IMR-90 (cell line): ENCODE results near the gene ALDH18A1. TPM values are rescaled to one million over a fixed set of nuclear protein-coding genes. Genes with fewer than 3 reads are reported as not detected.

Experiments used
- ATAC-seq: fragments of 200-7000 bp; cut with Tn5 transposase; 2 replicates; pipeline ENCODE4 v1.9.1; 2020; ENCODE audit warnings: low read depth, mild to moderate bottlenecking, moderate library complexity
- BruUV-seq: library from RNA; stranded (reverse); fragments of 400-500 nt; replicated peaks from 2 replicates; lab custom pipeline; 2021; lab: Mats Ljungman, UMichigan
- CTCF ChIA-PET: fragments of 300-600 bp; formaldehyde crosslinking; extraction: SDS; loops from one replicate; lab custom pipeline; 2021; ENCODE audit warnings: antibody characterized with exemption; lab: Yijun Ruan, JAX
- POLR2A ChIA-PET: fragments of 300-600 bp; sonication (Branson Sonifier 250); formaldehyde crosslinking; loops from one replicate; lab custom pipeline; 2022; ENCODE audit warnings: antibody characterized with exemption; ENCODE audit not compliant: unreplicated experiment; lab: Charles Lee
- DNase-seq: peaks from one replicate; pipeline ENCODE4 v3.0.0; 2013
- H2AFZ ChIP-seq: replicated peaks from 2 replicates; pipeline ENCODE3; 2013; ENCODE audit warnings: low read length, mild to moderate bottlenecking; ENCODE audit not compliant: poor library complexity
- H2AK5ac ChIP-seq: 2 replicates; pipeline ENCODE4 v1.6.1; 2013; ENCODE audit warnings: low read depth, low read length, inconsistent platforms
- H2AK9ac ChIP-seq: replicated peaks from 2 replicates; pipeline ENCODE3; 2013; ENCODE audit warnings: mild to moderate bottlenecking, low read depth, low read length, moderate library complexity; ENCODE audit not compliant: poor library complexity
- H2BK120ac ChIP-seq: 2 replicates; pipeline ENCODE4 v1.6.1; 2013; ENCODE audit warnings: low read depth, low read length, inconsistent platforms
- H2BK15ac ChIP-seq: 3 replicates; pipeline ENCODE4 v1.6.1; 2013; ENCODE audit warnings: low read depth, low read length, inconsistent platforms
- H2BK20ac ChIP-seq: 2 replicates; pipeline ENCODE4 v1.6.1; 2013; ENCODE audit warnings: low read depth, mild to moderate bottlenecking, inconsistent platforms, low read length, moderate library complexity
- H2BK5ac ChIP-seq: 2 replicates; pipeline ENCODE4 v1.6.1; 2013; ENCODE audit warnings: mild to moderate bottlenecking, low read depth, low read length, inconsistent platforms; ENCODE audit not compliant: poor library complexity, severe bottlenecking
- H3K14ac ChIP-seq: replicated peaks from 2 replicates; pipeline ENCODE4 v1.6.1; 2013; ENCODE audit warnings: low read depth, low read length, inconsistent platforms
- H3K18ac ChIP-seq: 2 replicates; pipeline ENCODE4 v1.6.1; 2013; ENCODE audit warnings: low read depth, low read length, control low read depth
- H3K23ac ChIP-seq: 2 replicates; pipeline ENCODE4 v1.6.1; 2013; ENCODE audit warnings: low read depth, low read length, inconsistent platforms
- H3K27ac ChIP-seq: 2 replicates; pipeline ENCODE4 v1.5.1; 2013; ENCODE audit warnings: mild to moderate bottlenecking, control low read depth, low read length; ENCODE audit not compliant: insufficient read depth
- H3K27me3 ChIP-seq: 2 replicates; pipeline ENCODE4 v1.6.1; 2013; ENCODE audit warnings: low read length; ENCODE audit not compliant: control insufficient read depth, insufficient read depth
- H3K36me3 ChIP-seq: 2 replicates; pipeline ENCODE4 v1.6.1; 2013; ENCODE audit warnings: low read length, mixed read lengths; ENCODE audit not compliant: control insufficient read depth, insufficient read depth
- H3K4ac ChIP-seq: 2 replicates; pipeline ENCODE4 v1.6.1; 2013; ENCODE audit warnings: low read depth, low read length, inconsistent platforms
- H3K4me1 ChIP-seq: 2 replicates; pipeline ENCODE4 v1.6.1; 2013; ENCODE audit warnings: low read length, mixed read lengths; ENCODE audit not compliant: control insufficient read depth, insufficient read depth
- H3K4me2 ChIP-seq: 2 replicates; pipeline ENCODE4 v1.6.1; 2013; ENCODE audit warnings: low read depth, mild to moderate bottlenecking, control low read depth, low read length, moderate library complexity
- H3K4me3 ChIP-seq: 2 replicates; pipeline ENCODE4 v1.5.1; 2013; ENCODE audit warnings: low read depth, mild to moderate bottlenecking, control low read depth, low read length, moderate library complexity; ENCODE audit not compliant: insufficient read depth
- H3K56ac ChIP-seq: 2 replicates; pipeline ENCODE4 v1.6.1; 2013; ENCODE audit warnings: low read length, inconsistent platforms; ENCODE audit not compliant: insufficient read depth; ENCODE audit errors: extremely low read depth
- H3K79me1 ChIP-seq, 2 experiments: 2 replicates each; pipeline ENCODE4 v1.6.1; 2013; ENCODE audit warnings: low read length in 2 of 2, inconsistent platforms in 1 of 2, low read depth in 1 of 2
- H3K9ac ChIP-seq: 2 replicates; pipeline ENCODE4 v1.6.1; 2013; ENCODE audit warnings: low read depth, low read length, control low read depth
- H3K9me1 ChIP-seq: 2 replicates; pipeline ENCODE4 v1.6.1; 2013; ENCODE audit warnings: low read length, inconsistent platforms; ENCODE audit not compliant: insufficient read depth
- H3K9me3 ChIP-seq: 2 replicates; pipeline ENCODE4 v1.6.1; 2013; ENCODE audit warnings: low read length; ENCODE audit not compliant: control insufficient read depth, insufficient read depth
- H4K20me1 ChIP-seq: 2 replicates; pipeline ENCODE4 v1.6.1; 2013; ENCODE audit warnings: low read length, inconsistent platforms; ENCODE audit not compliant: insufficient read depth
- H4K5ac ChIP-seq: 2 replicates; pipeline ENCODE4 v1.6.1; 2013; ENCODE audit warnings: mild to moderate bottlenecking, low read depth, low read length, control low read depth
- H4K8ac ChIP-seq, 2 experiments: 2 replicates each; pipeline ENCODE4 v1.6.1; 2013; ENCODE audit warnings: low read depth in 2 of 2, low read length in 2 of 2, control low read depth in 1 of 2, inconsistent platforms in 1 of 2
- H4K91ac ChIP-seq: 2 replicates; pipeline ENCODE4 v1.6.1; 2013; ENCODE audit warnings: low read depth, low read length, inconsistent platforms; ENCODE audit not compliant: insufficient read depth
- CHD1 ChIP-seq: IDR thresholded peaks from 2 replicates; pipeline ENCODE4 v1.6.1; 2012; ENCODE audit warnings: low read depth, low read length, improper control_type of control experiment
- FOS ChIP-seq: fragments of 150-350 bp; IDR thresholded peaks from 2 replicates; pipeline ENCODE4 v1.6.1; 2016; ENCODE audit warnings: low read depth, low read length
- MAZ ChIP-seq: IDR thresholded peaks from 2 replicates; pipeline ENCODE4 v1.6.1; 2012; ENCODE audit warnings: low read depth, mild to moderate bottlenecking, low read length, improper control_type of control experiment, moderate library complexity, borderline replicate concordance
- MXI1 ChIP-seq: IDR thresholded peaks from 2 replicates; pipeline ENCODE4 v1.6.1; 2012; ENCODE audit warnings: low read depth, mild to moderate bottlenecking, low read length, moderate library complexity, borderline replicate concordance
- NFE2L2 ChIP-seq: fragments of 150-350 bp; IDR thresholded peaks from 2 replicates; pipeline ENCODE4 v1.6.1; 2016; ENCODE audit warnings: low read depth, mild to moderate bottlenecking, low read length
- RAD21 ChIP-seq: IDR thresholded peaks from 2 replicates; pipeline ENCODE4 v1.6.1; 2012; ENCODE audit warnings: low read length, improper control_type of control experiment
- RFX5 ChIP-seq: IDR thresholded peaks from 2 replicates; pipeline ENCODE4 v1.8.0; 2012; ENCODE audit warnings: low read depth, mild to moderate bottlenecking, low read length, moderate library complexity
- SMC3 ChIP-seq: fragments of 150-350 bp; IDR thresholded peaks from 2 replicates; pipeline ENCODE4 v1.6.1; 2016; ENCODE audit warnings: low read depth, mild to moderate bottlenecking, antibody characterized with exemption, low read length, moderate library complexity
- WGBS, 2 experiments: methylation state at CpG; one replicate each; pipeline versions ENCODE4 v1.1.5 to v1.1.7; 2013; ENCODE audit warnings: missing lambda C conversion rate in 2 of 2; ENCODE audit not compliant: insufficient read length in 1 of 2; ENCODE audit errors: extremely low coverage in 2 of 2; 5-methylcytosine and 5-hydroxymethylcytosine counted together
- dilution Hi-C: fragments of 300-500 bp; cut with HindIII; formaldehyde crosslinking; loops from one replicate; pipeline ENCODE4 v1.14.3; 2018; ENCODE audit warnings: low sequenced_read_pairs; ENCODE audit not compliant: unreplicated experiment
- in situ Hi-C: fragments of 300-500 bp; cut with MboI; formaldehyde crosslinking; loops from 3 replicates; pipeline ENCODE4 v1.14.3; 2019; ENCODE audit warnings: low sequenced_read_pairs, inconsistent platforms, mixed read lengths
- intact Hi-C: fragments of 100-400 bp; cut with micrococcal nuclease; formaldehyde crosslinking; loops from 2 replicates; pipeline ENCODE4 v1.10.0; 2022
- polyA plus RNA-seq, 3 experiments: library from polyadenylated mRNA; depleted of rRNA; stranded (reverse); fragments of >200 nt; gene quantifications; 2 replicates each; pipeline ENCODE4 v1.2.3, GENCODE V29; 2012; ENCODE audit warnings: low replicate concordance in 1 of 3
- total RNA-seq: library from RNA; depleted of rRNA; stranded (reverse); fragments of >200 nt; gene quantifications from 2 replicates; pipeline ENCODE4 v1.2.3, GENCODE V29; 2012
- TF ChIP-seq, protein P1 (sequence below): fragments of 150-350 bp; IDR thresholded peaks from 2 replicates; pipeline ENCODE4 v1.6.1; 2017; ENCODE audit warnings: mild to moderate bottlenecking, antibody characterized with exemption, low read length, low read depth
- TF ChIP-seq, protein P2 (sequence below): conservative IDR thresholded peaks from 2 replicates; pipeline ENCODE4 v1.5.1; 2012; ENCODE audit warnings: mild to moderate bottlenecking, low read depth, low read length, improper control_type of control experiment

ALDH18A1 gene
- total and polyA plus RNA-seq, 2 of the 4 experiments (the other 2 are of a cell fraction): 93.4 to 232 TPM

GRCh38 chr10:95565336-95565735 is 91.2 kb downstream of the ALDH18A1 start:
- no peak overlapping the region for H3K14ac ChIP-seq
- H4K20me1 ChIP-seq: no peaks in the 10 kb centered on the region
- ChIA-PET POLR2A (no interaction called here), CTCF (interaction anchor here (0.6 kb wide), 1 partner anchor 135 kb away, joined by 5 read pairs; no protein-coding TSS in a partner anchor)
- intact Hi-C loops: no loop called here
- BruUV-seq: no TSS peak
- H2BK120ac ChIP-seq: no peak overlapping the region
- dilution Hi-C loops: no loop called here
- no peak overlapping the region for H4K5ac ChIP-seq
- ATAC-seq (no peak), DNase-seq (no peak)
- no peak overlapping the region for H3K27ac ChIP-seq
- no peaks in the 10 kb centered on the region for H3K9me3 ChIP-seq
- no peak overlapping the region for H3K9ac ChIP-seq
- H3K4me2 ChIP-seq: no peak overlapping the region
- in situ Hi-C loops: no loop called here
- H4K8ac ChIP-seq: no peak overlapping the region
- H4K91ac ChIP-seq: no peak overlapping the region
- no peak overlapping the region for H2BK5ac ChIP-seq
- no peak overlapping the region for H3K23ac ChIP-seq
- no peak overlapping the region for H2AK9ac ChIP-seq
- H2AK5ac ChIP-seq: no peak overlapping the region
- no peak overlapping the region for H2BK20ac ChIP-seq
- no peaks in the 10 kb centered on the region for H3K36me3 ChIP-seq
- H3K79me1 ChIP-seq: no peaks in the 10 kb centered on the region
- no peak overlapping the region for H2AFZ ChIP-seq
- WGBS, 2 experiments: no CpG with 5 or more reads among the region's 7 CpGs
- no peaks in the 10 kb centered on the region for H3K4me1 ChIP-seq
- no peak overlapping the region for H3K4ac ChIP-seq
- no peak overlapping the region for H3K18ac ChIP-seq
- H3K9me1 ChIP-seq: no peaks in the 10 kb centered on the region
- peaks cover 7% of the 10 kb centered on the region for H3K27me3 ChIP-seq
- H2BK15ac ChIP-seq: no peak overlapping the region
- H3K56ac ChIP-seq: no peak overlapping the region
- TF ChIP-seq RFX5 (no peak), NFE2L2 (no peak), MAZ (no peak), RAD21 (no peak), MXI1 (no peak), CHD1 (no peak), SMC3 (no peak), FOS (no peak)
- TF ChIP-seq, protein P1, sequence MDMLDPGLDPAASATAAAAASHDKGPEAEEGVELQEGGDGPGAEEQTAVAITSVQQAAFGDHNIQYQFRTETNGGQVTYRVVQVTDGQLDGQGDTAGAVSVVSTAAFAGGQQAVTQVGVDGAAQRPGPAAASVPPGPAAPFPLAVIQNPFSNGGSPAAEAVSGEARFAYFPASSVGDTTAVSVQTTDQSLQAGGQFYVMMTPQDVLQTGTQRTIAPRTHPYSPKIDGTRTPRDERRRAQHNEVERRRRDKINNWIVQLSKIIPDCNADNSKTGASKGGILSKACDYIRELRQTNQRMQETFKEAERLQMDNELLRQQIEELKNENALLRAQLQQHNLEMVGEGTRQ: no peak
- TF ChIP-seq, protein P2, sequence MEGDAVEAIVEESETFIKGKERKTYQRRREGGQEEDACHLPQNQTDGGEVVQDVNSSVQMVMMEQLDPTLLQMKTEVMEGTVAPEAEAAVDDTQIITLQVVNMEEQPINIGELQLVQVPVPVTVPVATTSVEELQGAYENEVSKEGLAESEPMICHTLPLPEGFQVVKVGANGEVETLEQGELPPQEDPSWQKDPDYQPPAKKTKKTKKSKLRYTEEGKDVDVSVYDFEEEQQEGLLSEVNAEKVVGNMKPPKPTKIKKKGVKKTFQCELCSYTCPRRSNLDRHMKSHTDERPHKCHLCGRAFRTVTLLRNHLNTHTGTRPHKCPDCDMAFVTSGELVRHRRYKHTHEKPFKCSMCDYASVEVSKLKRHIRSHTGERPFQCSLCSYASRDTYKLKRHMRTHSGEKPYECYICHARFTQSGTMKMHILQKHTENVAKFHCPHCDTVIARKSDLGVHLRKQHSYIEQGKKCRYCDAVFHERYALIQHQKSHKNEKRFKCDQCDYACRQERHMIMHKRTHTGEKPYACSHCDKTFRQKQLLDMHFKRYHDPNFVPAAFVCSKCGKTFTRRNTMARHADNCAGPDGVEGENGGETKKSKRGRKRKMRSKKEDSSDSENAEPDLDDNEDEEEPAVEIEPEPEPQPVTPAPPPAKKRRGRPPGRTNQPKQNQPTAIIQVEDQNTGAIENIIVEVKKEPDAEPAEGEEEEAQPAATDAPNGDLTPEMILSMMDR: no peak
- no peak overlapping the region for H3K4me3 ChIP-seq
